ENCODE measurements around the gene DHX38. TPM values are rescaled to one million over a fixed set of nuclear protein-coding genes. Genes with fewer than 3 reads are reported as not detected.

Gene DHX38
- total RNA-seq, 4 donors from 2014 or later = 27.6 to 54.4 (median 43.4) TPM

Other genes starting within 250 kb of the DHX38 start
- gene ATXN1L, start 247.9 kb upstream of the DHX38 start, total RNA-seq = 10 to 100 TPM in 3 of 4 donors, 1 to 10 TPM in 1; 8.9 to 23.8 (median 15.6) TPM
- 1 to 10 TPM; 2.5 to 8.2 (median 4.0) TPM for gene ZNF821, start 209.7 kb upstream of the DHX38 start, total RNA-seq
- gene IST1, start 198.3 kb upstream of the DHX38 start, total RNA-seq = 100 to 1,000 TPM; 115 to 172 (median 153) TPM
- under 1 TPM in 3 of 4 donors, not detected in 1; 0.09 to 0.29 (median 0.19) TPM for gene PKD1L3, start 93.4 kb upstream of the DHX38 start, total RNA-seq
- gene DHODH, start 85.1 kb upstream of the DHX38 start, total RNA-seq = 1 to 10 TPM; 4.3 to 9.0 (median 7.9) TPM
- 1 to 10 TPM in 2 of 4 donors, not detected in 2; 1.0 to 2.9 TPM for gene HP, start 39.3 kb upstream of the DHX38 start, total RNA-seq
- gene HPR, start 30.6 kb upstream of the DHX38 start, total RNA-seq = not detected
- 10 to 100 TPM in 1 of 4 donors, 1 to 10 TPM in 3; 5.0 to 11.0 (median 8.5) TPM for gene TXNL4B, start 227 bp upstream of the DHX38 start, total RNA-seq
- 1 to 10 TPM; 1.1 to 2.0 (median 1.4) TPM for gene PMFBP1, start 78.3 kb downstream of the DHX38 start, total RNA-seq